Endothelial cell of umbilical vein (primary cell): ENCODE data around the gene PHF12. TPM values are rescaled to one million over a fixed set of nuclear protein-coding genes. Genes with fewer than 3 reads are reported as not detected.

Experiments used
- BruUV-seq: library from RNA; stranded (reverse); fragments of 400-500 nt; replicated peaks from 2 replicates; lab custom pipeline; 2021; lab: Mats Ljungman, UMichigan
- CTCF ChIA-PET: fragments of 300-600, 350-600 bp; sonication (Branson Sonifier 250); formaldehyde crosslinking; loops from one replicate; lab custom pipeline; 2021; ENCODE audit warnings: antibody characterized with exemption, inconsistent platforms; lab: Charles Lee
- POLR2A ChIA-PET: fragments of 300-600, 350-600 bp; sonication (Branson Sonifier 250); formaldehyde crosslinking; loops from one replicate; lab custom pipeline; 2021; ENCODE audit warnings: antibody characterized with exemption, inconsistent platforms; lab: Charles Lee
- DNase-seq: peaks from one replicate; pipeline ENCODE4 v3.0.0-alpha.2; 2011; ENCODE audit warnings: low read depth, low spot score
- FAIRE-seq: peaks from 2 replicates; lab custom pipeline; 2011; peaks lifted over from hg19 to GRCh38; lab: Jason Lieb, UNC
- H2AFZ ChIP-seq: 2 replicates; pipeline ENCODE4 v1.6.0; 2012; ENCODE audit warnings: low read depth, low read length, control low read depth, inconsistent platforms
- H3K27ac ChIP-seq: 2 replicates; pipeline ENCODE4 v1.5.1; 2011; ENCODE audit warnings: low read depth, mild to moderate bottlenecking, control low read depth, low read length, moderate library complexity; ENCODE audit not compliant: insufficient read depth
- H3K27me3 ChIP-seq, 2 experiments: 2 replicates each; pipeline versions ENCODE4 v1.6.0 to v1.6.1; 2011; ENCODE audit warnings: low read length in 2 of 2, mixed read lengths in 1 of 2; ENCODE audit not compliant: control insufficient read depth in 2 of 2, insufficient read depth in 2 of 2
- H3K36me3 ChIP-seq, 2 experiments: 2 replicates in 1 of 2; 3 replicates in 1 of 2; pipeline ENCODE4 v1.5.1; 2011; ENCODE audit warnings: low read length in 2 of 2, mild to moderate bottlenecking in 1 of 2, moderate library complexity in 1 of 2; ENCODE audit not compliant: control insufficient read depth in 2 of 2, insufficient read depth in 2 of 2; ENCODE audit errors: extremely low read depth in 1 of 2
- H3K4me1 ChIP-seq: 3 replicates; pipeline ENCODE4 v1.5.1; 2011; ENCODE audit warnings: mild to moderate bottlenecking, low read length; ENCODE audit not compliant: control insufficient read depth, insufficient read depth; ENCODE audit errors: extremely low read depth
- H3K4me2 ChIP-seq: 2 replicates; pipeline ENCODE4 v1.6.1; 2011; ENCODE audit warnings: low read length, control low read depth, mixed read lengths; ENCODE audit not compliant: insufficient read depth
- H3K4me3 ChIP-seq, 3 experiments: fragments of 200-600 bp in 1 of 3; sonication (generic), shearing (Covaris generic) in 1 of 3; replicated peaks in 1 of 3; 2 replicates each; pipeline ENCODE4 v1.5.1; 2011 to 2016; ENCODE audit warnings: control low read depth in 3 of 3, low read length in 3 of 3, mild to moderate bottlenecking in 2 of 3, inconsistent platforms in 1 of 3, low read depth in 1 of 3, moderate library complexity in 1 of 3; ENCODE audit not compliant: insufficient read depth in 1 of 3
- H3K79me2 ChIP-seq: 2 replicates; pipeline ENCODE4 v1.6.0; 2012; ENCODE audit warnings: low read length, inconsistent platforms; ENCODE audit not compliant: control insufficient read depth, insufficient read depth
- H3K9ac ChIP-seq: replicated peaks from 2 replicates; pipeline ENCODE3; 2011; ENCODE audit warnings: low read length, control low read depth; ENCODE audit not compliant: insufficient read depth; ENCODE audit errors: extremely low read depth
- H3K9me1 ChIP-seq: replicated peaks from 3 replicates; pipeline ENCODE4 v1.6.0; 2011; ENCODE audit warnings: mild to moderate bottlenecking, low read length; ENCODE audit not compliant: control insufficient read depth, insufficient read depth; ENCODE audit errors: extremely low read depth
- H3K9me3 ChIP-seq: replicated peaks from 2 replicates; pipeline ENCODE4 v1.5.1; 2012; ENCODE audit warnings: low read length, inconsistent platforms; ENCODE audit not compliant: control insufficient read depth, insufficient read depth
- H4K20me1 ChIP-seq: replicated peaks from 2 replicates; pipeline ENCODE3; 2011; ENCODE audit warnings: mild to moderate bottlenecking, low read length; ENCODE audit not compliant: control insufficient read depth, insufficient read depth; ENCODE audit errors: extremely low read depth
- CTCF ChIP-seq, 2 donors: IDR thresholded peaks; 1 replicate in 1 of 2; 2 replicates in 1 of 2; pipeline ENCODE4 v1.5.1; 2011; ENCODE audit warnings: low read length in 2 of 2, mild to moderate bottlenecking in 2 of 2, moderate library complexity in 2 of 2, control low read depth in 1 of 2, inconsistent platforms in 1 of 2, low read depth in 1 of 2; ENCODE audit not compliant: insufficient read depth in 1 of 2; ENCODE audit errors: extremely low read depth in 1 of 2
- EZH2 ChIP-seq: IDR thresholded peaks from 2 replicates; pipeline ENCODE4 v1.6.1; 2012; ENCODE audit warnings: borderline replicate concordance, low read depth, mild to moderate bottlenecking, moderate library complexity, low read length, inconsistent platforms; ENCODE audit not compliant: severe bottlenecking
- FOS ChIP-seq: IDR thresholded peaks from 2 replicates; pipeline ENCODE4 v1.6.1; 2011; ENCODE audit warnings: mild to moderate bottlenecking, low read length, moderate library complexity, borderline replicate concordance; ENCODE audit not compliant: insufficient read depth
- GATA2 ChIP-seq: IDR thresholded peaks from 2 replicates; pipeline ENCODE4 v1.7.0; 2011; ENCODE audit warnings: low read depth, mild to moderate bottlenecking, moderate library complexity, mixed read lengths, low read length; ENCODE audit not compliant: insufficient read length, insufficient read depth
- MYC ChIP-seq: IDR thresholded peaks from one replicate; pipeline ENCODE4 v1.6.1; 2011; ENCODE audit warnings: mild to moderate bottlenecking, low read depth, low read length
- POLR2AphosphoS5 ChIP-seq: IDR thresholded peaks from 2 replicates; pipeline ENCODE4 v1.6.1; 2012; ENCODE audit warnings: low read depth, mild to moderate bottlenecking, control low read depth, low read length, moderate library complexity; ENCODE audit not compliant: insufficient read depth
- dilution Hi-C: fragments of 300-500 bp; cut with MboI; formaldehyde crosslinking; loops from one replicate; pipeline ENCODE4 v1.15.0; 2019; ENCODE audit warnings: low sequenced_read_pairs; ENCODE audit not compliant: extremely low pct_ligation_motif_present
- intact Hi-C: fragments of 100-400 bp; cut with micrococcal nuclease; formaldehyde crosslinking; loops from one replicate; pipeline ENCODE4 v1.10.0; 2022
- polyA plus RNA-seq, 4 experiments: library from polyadenylated mRNA; depleted of rRNA in 3 of 4; stranded (reverse) in 3 of 4; unstranded in 1 of 4; fragments of >200 nt; gene quantifications; 2 replicates each; pipeline versions ENCODE4 v1.2.1 to v1.2.3, GENCODE V29; 2011 to 2012; ENCODE audit warnings: missing spikeins in 1 of 4
- total RNA-seq: library from RNA; stranded (reverse); gene quantifications from 2 replicates; pipeline ENCODE4 v1.2.3, GENCODE V29; 2021

Gene PHF12
- total and polyA plus RNA-seq, 2 donors (not counting 3 experiments of a cell fraction or from before 2014, with no cell fraction given), result 26.6 to 44.2 TPM

- Histone ChIP-seq H3K36me3 (no peaks in the 10 kb centered on the region), H3K4me2 (no peak overlapping the region), H3K79me2 (no peaks in the 10 kb centered on the region), H2AFZ (no peak overlapping the region), H3K27ac (no peak overlapping the region), H4K20me1 (no peaks in the 10 kb centered on the region), H3K9ac (no peak overlapping the region), H3K4me1 (no peaks in the 10 kb centered on the region), H3K27me3 (no peaks in the 10 kb centered on the region), H3K9me3 (no peaks in the 10 kb centered on the region), H3K9me1 (no peaks in the 10 kb centered on the region), H3K4me3 (no peak overlapping the region)
- no peak for TF ChIP-seq GATA2
- no peak for TF ChIP-seq POLR2AphosphoS5
- no peak for TF ChIP-seq FOS
- TF ChIP-seq MYC, result no peak
- no peak for TF ChIP-seq CTCF (IDR thresholded peaks at IDR 0.05; ENCODE audit: extremely low read depth in 1 of 2, insufficient read depth in 1 of 2, low read depth in 1 of 2, low read length in 2 of 2)
- no peak for TF ChIP-seq EZH2
- intact Hi-C loops (loop anchor here (5.0 kb wide), 1 partner anchor 82 kb away; no protein-coding TSS in a partner anchor), dilution Hi-C loops (no loop called here)
- ChIA-PET POLR2A (interaction anchor here (0.9 kb wide), 1 partner anchor 53 kb away, joined by 3 read pairs; no protein-coding TSS in a partner anchor), CTCF (interaction anchor here (1.2 to 7.8 kb wide), 4 partner anchors 10 to 146 kb away, joined by 3 to 84 read pairs (median 26); no protein-coding TSS in a partner anchor)
- FAIRE-seq (no peak), DNase-seq (no peak)
- BruUV-seq, result no TSS peak
Observed at GRCh38 chr17:28969706-28970393, 18.5 kb upstream of the PHF12 start.
